ENCODE results near the gene PLA2G4A.

The PLA2G4A gene
- 0.10 to 3.4 reads per million in 2 donors for total RNA-seq

- no peak for DNase-seq
Measured at GRCh38 chr1:186828611-186829454, at the start of gene PLA2G4A. Gene PLA2G4A (plus strand): TSS chr1:186828949. CDS start chr1:186854355, 25,406 bp downstream.

DNA sequence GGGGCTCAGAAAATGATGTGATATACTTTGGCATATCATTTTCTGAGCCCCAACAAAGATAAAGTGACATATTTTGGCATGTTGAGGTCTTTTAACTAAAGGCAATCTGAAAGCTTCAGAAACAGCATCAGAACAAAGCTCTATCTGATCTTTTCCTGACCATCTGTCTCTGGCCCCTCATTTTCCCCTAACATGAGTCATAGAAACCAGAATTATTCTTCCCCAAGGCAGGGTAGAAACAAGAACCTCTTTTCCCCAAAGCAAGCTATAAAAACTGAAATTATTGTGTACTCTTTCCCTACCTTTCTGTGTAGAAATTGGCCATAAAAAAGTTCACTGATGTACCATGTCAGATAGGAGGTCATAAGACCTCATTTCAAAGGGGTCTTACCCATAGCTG lies 48.7 kb upstream of the PLA2G4A start:
- DNase-seq: no peak

DNA sequence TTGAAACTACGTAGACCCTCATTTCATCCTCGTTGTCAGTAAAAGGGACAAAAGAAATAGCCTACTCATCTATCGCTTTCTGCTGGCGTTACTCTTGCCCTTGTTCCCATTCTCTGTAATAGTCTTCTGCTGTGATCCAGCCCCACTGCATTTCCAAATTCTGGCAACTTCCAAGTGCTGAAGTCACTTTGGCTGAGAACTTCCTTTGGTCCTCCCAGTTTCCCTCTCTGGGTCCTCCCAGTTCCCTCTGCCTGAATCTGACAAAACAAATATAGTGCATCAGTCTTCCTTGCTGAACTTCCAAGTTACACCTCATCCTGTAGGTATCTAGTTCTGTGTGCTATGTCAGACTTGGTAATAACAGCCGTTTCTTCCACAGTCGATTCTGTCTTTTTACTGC lies 47.0 kb upstream of the PLA2G4A start:
- DNase-seq: no peak

GRCh38 chr1:186782791-186783190 lies 46.0 kb upstream of the PLA2G4A start:
- DNase-seq: no peak

DNA sequence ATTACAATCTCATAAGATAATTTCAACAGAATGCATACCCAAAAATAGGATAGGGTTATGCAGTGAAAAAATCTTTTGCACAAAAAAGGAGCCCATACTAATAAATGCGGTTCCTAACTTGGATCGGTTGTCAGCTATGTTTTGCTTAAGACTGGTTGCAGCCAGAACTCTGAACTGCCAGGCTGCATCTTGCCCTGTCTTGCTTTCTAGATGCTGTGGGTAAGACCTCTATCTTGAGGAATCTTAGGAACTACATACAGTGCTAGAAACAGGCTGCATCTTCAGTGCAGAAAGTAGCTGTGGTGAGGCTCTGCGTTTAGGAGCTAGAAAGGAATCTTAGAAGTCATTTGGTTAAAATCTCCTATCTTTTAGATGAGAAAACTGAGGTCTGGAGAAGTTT lies 45.6 kb upstream of the PLA2G4A start:
- no peak for DNase-seq

GRCh38 chr1:186785503-186785902 lies 43.2 kb upstream of the PLA2G4A start:
- DNase-seq: no peak

GRCh38 chr1:186790101-186790500 lies 38.6 kb upstream of the PLA2G4A start:
- no peak for DNase-seq

DNA sequence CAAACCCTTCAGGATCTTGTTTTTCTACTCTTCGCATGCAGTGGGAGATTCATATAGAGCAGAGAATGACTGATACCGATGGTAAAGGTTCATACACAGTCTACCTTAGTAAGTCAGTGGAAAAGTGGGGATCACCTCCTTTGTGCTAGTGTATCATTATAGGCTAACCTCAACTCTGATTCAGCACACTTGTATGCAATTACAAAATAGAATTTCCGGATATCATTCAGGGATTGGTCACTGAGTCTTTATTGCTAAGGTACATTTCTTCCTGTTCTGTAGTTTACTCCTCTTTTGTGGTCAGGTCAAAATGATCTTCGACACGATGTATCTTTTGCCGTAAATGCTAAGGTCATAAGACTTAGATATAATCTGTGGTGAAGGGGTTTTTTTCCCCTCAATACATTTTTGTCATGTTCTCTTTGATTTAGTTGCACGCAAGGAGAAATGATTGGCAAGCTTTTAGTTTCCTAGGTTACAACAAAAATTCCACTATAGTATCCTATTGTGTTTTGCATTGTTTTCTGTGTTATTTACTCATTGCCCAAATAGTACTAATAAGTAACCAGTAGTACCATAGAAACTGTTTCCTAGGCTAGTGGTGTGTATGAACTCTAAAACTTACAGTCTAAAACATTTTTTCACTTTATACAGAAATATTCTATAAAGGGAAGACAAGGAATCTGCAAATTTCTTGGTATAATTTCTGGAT lies 35.7 kb upstream of the PLA2G4A start:
- DNase-seq: no peak

DNA sequence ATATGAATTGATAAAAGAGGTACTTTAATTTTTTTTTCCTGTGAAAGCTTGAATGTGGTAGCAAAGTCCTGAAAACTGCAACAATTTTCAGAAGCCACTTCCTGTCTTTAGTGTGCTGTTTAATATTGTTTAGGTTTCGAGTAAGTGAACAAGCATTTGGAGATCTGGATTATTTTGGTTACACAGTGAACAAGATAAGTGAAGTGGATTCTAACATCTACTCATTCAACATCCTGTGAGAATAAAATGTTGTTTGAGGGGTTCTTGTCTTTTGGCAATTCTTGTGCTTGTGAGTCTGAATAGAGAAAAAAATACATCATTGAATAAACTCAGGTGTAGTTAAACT lies 35.2 kb upstream of the PLA2G4A start:
- no peak for DNase-seq

DNA sequence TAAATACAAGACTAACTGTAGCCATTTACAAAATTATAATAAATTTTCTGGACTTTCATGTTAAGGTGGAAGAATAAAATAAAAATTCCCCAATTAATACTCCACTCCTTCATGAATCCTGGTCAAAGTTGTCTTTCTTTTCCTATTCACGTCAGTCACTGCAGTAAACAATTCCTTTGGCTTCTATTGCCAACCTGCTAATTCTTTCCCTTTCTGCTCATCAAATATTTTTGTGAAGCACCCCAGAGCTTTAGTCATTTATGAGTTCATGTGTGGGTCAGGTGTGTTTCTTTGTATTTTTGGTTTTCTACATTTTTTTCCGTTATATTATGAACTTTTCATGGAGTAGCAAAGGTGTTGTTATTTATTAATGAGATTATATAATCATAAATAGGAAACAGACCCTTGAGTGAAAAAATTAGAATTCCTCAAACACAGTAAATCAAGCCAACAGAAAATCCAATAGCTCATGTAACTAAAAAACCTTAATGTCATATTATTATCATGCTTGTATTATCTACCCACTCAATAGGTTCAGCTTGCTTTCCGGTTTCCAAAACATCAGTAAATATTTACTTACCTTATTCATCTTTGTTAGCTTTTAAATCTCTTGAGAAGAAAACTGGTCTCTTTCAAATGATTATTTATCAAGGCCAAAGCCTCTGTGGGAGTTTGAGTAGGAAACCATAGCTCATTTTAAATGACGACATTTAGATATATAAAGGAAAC lies 29.6 kb upstream of the PLA2G4A start:
- no peak for DNase-seq

DNA sequence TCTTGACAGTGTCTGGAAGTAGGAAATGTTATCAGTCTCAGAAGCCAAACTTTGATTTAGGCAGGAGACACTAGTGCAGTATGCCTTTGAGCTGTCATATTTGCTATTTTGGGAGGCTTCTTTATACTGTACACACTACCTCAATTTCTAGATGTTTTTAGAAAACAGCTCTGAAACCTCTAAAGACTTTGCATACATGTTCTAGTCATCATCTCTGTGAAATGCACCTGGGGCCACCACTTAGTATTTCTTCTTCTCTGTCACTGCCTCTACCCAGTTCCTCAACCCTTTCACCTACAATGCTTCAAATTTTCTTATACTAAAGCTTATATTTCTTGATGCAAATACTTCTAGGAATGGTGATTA lies 29.1 kb upstream of the PLA2G4A start:
- DNase-seq: no peak

DNA sequence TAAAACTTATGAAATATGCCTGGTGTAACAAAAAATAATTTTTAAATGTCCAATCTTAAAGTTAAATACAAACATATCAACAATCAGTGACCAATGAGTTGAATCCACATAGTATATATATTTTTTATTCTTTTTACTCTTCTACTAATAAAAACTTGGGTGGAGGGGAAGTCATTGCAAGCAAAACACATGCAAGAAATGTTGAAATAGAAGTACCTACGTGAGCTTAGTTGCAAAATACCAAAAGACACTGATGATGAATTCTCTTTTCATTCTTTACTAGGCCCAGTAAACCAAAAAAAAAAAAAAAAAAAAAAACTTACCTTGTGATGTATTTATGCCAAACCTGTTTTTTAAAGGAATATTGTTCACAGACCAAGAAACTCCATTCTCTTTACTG lies 26.4 kb upstream of the PLA2G4A start:
- no peak for DNase-seq

GRCh38 chr1:186804679-186805078 lies 24.1 kb upstream of the PLA2G4A start:
- DNase-seq: no peak

DNA sequence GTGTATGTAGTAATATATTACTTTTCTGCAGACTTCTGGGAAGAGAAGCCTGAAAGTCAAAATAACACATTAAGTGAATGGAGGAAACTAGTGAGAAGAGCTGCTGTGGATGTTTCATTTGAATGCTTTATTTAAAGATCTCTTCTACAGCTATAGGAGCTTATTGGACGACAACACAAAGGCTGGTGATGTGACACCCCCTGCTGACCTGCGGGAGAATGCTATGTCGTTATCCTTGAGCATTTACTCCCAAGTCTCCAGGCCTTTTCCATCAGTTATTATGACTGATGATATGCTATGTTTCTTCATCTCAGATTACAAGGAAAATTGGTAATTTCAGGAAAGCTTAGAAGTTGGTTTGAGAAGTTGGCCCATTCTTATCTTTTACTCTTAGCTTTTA lies 22.3 kb upstream of the PLA2G4A start:
- no peak for DNase-seq

DNA sequence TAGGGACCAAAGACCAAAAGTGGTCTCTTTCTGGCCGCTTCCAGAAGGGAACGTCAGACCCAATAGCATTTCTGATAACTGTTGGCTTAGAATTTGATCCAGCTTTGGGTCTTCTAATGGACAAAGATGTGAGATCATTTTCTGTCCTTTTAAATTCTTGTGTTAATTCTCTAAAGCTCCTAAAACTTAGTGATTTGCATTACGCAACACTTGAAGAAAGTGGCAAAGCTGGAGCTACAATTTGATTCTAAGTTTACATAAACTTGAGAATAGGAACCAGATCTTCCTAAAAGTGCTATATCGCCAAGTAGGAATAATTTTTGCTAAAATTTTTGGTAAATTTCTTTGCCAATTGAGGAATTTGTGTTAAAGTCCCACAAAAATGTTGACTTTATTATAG lies 21.6 kb upstream of the PLA2G4A start:
- DNase-seq: no peak

GRCh38 chr1:186811892-186812291 lies 16.9 kb upstream of the PLA2G4A start:
- no peak for DNase-seq

DNA sequence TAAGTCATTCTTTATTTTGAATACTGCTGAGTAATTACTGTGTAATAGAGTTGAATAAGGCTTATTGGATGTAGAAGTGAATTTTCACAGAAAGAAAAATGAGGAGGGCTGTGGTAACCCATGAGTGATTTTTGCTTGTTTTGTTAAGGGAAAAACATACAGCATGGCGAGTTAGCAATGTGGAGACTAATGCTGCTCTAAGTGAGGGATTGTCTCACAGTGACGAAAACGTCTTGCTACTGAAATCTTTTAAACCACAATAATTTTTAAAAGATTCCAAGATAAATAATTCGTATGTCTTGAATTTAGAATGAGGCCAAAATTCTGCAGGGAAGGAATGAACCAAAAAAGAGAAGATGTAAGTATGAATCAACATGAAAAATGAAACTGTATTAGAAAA lies 16.2 kb upstream of the PLA2G4A start:
- no peak for DNase-seq

DNA sequence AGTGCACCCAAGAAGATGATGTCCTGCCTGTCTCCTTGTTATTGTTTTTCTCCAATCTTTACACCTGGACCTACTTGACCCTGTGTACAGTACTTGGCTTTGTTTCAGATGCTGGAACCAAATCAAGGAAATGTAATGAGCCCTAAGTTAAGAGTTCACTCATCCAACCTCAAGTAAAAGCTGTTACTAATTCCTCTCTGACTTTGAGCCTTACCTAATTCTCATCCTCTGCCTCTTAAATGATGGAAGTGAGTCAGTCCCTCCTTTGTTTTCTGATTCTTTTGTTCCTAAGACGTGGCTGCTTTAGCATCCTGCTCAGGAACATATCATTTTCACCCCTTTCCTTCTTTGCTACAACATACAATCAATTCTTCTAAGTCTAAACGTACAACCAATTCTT lies 15.3 kb upstream of the PLA2G4A start:
- no peak for DNase-seq

- no peak for DNase-seq
Measured at GRCh38 chr1:186819126-186819525, 9.6 kb upstream of the PLA2G4A start.

- DNase-seq: no peak
Measured at GRCh38 chr1:186819563-186819962, 9.2 kb upstream of the PLA2G4A start.

- no peak for DNase-seq
Measured at GRCh38 chr1:186829686-186830587, 1.2 kb downstream of the PLA2G4A start.

DNA sequence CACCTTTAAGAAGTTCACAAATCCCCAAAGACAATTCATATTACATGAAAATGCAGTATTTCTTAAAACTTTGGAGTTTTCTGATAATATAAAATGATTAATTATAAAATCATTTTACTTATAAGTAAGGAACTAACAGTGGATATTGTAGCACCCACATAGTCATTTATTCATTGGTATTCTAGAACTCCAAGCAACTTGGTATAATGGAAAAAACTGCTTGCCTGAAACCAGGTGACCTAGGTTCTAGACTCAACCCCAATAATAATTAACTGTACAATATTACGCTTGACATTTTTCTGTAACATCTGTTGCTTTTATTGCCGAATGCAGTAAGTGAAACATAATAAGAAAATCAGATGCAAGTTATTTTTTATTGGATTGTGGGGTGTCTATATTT lies 2.4 kb downstream of the PLA2G4A start:
- no peak for DNase-seq

All from activated gamma-delta T cell (primary cell).